ENCODE results near the gene ZNF827.

- TF ChIP-seq GATA2 (IDR thresholded peaks at IDR 0.05; ENCODE audit: low read depth, low read length) (no peak), GATA3 (IDR thresholded peaks at IDR 0.05; ENCODE audit: low read depth, low read length) (no peak)
These were observed 146.6 kb downstream of the ZNF827 start for GRCh38 chr4:145791988-145792387.

All from SH-SY5Y (cell line).